HepG2 (cell line): ENCODE data around the gene ZCCHC17. TPM values are rescaled to one million over a fixed set of nuclear protein-coding genes. Genes with fewer than 3 reads are reported as not detected.

ENCODE experiments used
- GTF2F1 ChIP-seq: fragments of 150-350 bp; IDR thresholded peaks from 2 replicates; pipeline ENCODE4 v1.6.1; 2014; ENCODE audit warnings: low read length
- HINFP ChIP-seq: sonication (generic); formaldehyde crosslinking; IDR thresholded peaks from 2 replicates; pipeline ENCODE4 v1.4.0; 2020; ENCODE audit warnings: low read depth, mild to moderate bottlenecking, missing genetic modification reagents
- HMGXB4 ChIP-seq, 2 experiments: sonication (generic) in 1 of 2; formaldehyde crosslinking in 1 of 2; IDR thresholded peaks; 2 replicates each; pipeline versions ENCODE4 v1.4.0 to v1.6.1; 2018 to 2020; ENCODE audit warnings: missing genetic modification reagents in 2 of 2, borderline replicate concordance in 1 of 2, low read depth in 1 of 2, mild to moderate bottlenecking in 1 of 2, missing biosample characterization in 1 of 2
- HOXA3 ChIP-seq: sonication (generic); formaldehyde crosslinking; IDR thresholded peaks from 2 replicates; pipeline ENCODE4 v1.5.0; 2020; ENCODE audit warnings: missing genetic modification reagents
- IRF2 ChIP-seq: IDR thresholded peaks from 2 replicates; pipeline ENCODE4 v1.6.1; 2018; ENCODE audit warnings: missing genetic modification reagents, missing compliant biosample characterization
- MYNN ChIP-seq: sonication (generic); formaldehyde crosslinking; IDR thresholded peaks from 2 replicates; pipeline ENCODE4 v1.4.0; 2020; ENCODE audit warnings: mild to moderate bottlenecking, low read depth, missing genetic modification reagents
- SAP130 ChIP-seq: IDR thresholded peaks from 2 replicates; pipeline ENCODE4 v1.6.1; 2016; ENCODE audit warnings: low read depth
- SIN3A ChIP-seq: IDR thresholded peaks from 2 replicates; pipeline ENCODE4 v1.6.1; 2011; ENCODE audit warnings: low read depth, mild to moderate bottlenecking, control low read depth, low read length, borderline replicate concordance
- THYN1 ChIP-seq: sonication (generic); formaldehyde crosslinking; IDR thresholded peaks from 2 replicates; pipeline ENCODE4 v1.8.1; 2023; ENCODE audit warnings: low read depth, mild to moderate bottlenecking, moderate library complexity, missing genetic modification reagents, borderline replicate concordance
- YEATS4 ChIP-seq: sonication (generic); formaldehyde crosslinking; IDR thresholded peaks from 2 replicates; pipeline ENCODE4 v1.4.0; 2020; ENCODE audit warnings: missing genetic modification reagents, borderline replicate concordance
- ZEB1 ChIP-seq: IDR thresholded peaks from 2 replicates; pipeline ENCODE4 v1.6.1; 2012; ENCODE audit warnings: mild to moderate bottlenecking, low read depth, inconsistent platforms; ENCODE audit not compliant: insufficient replicate concordance
- ZNF235 ChIP-seq: sonication (generic); formaldehyde crosslinking; IDR thresholded peaks from 2 replicates; pipeline ENCODE4 v1.8.1; 2023; ENCODE audit warnings: mild to moderate bottlenecking, missing genetic modification reagents, borderline replicate concordance
- ZNF280D ChIP-seq: sonication (generic); formaldehyde crosslinking; IDR thresholded peaks from 2 replicates; pipeline ENCODE4 v1.5.1; 2020; ENCODE audit warnings: mild to moderate bottlenecking, missing genetic modification reagents
- ZNF367 ChIP-seq: sonication (generic); formaldehyde crosslinking; IDR thresholded peaks from 2 replicates; pipeline ENCODE4 v1.4.0; 2020; ENCODE audit warnings: missing genetic modification reagents, borderline replicate concordance
- ZNF383 ChIP-seq: sonication (generic); formaldehyde crosslinking; IDR thresholded peaks from 2 replicates; pipeline ENCODE4 v1.4.0; 2020; ENCODE audit warnings: missing genetic modification reagents, mild to moderate bottlenecking, borderline replicate concordance
- ZNF780A ChIP-seq: sonication (generic); formaldehyde crosslinking; IDR thresholded peaks from 2 replicates; pipeline ENCODE4 v1.8.0; 2022; ENCODE audit warnings: mild to moderate bottlenecking, missing genetic modification reagents, moderate library complexity
- ZNF790 ChIP-seq: sonication (generic); formaldehyde crosslinking; IDR thresholded peaks from 2 replicates; pipeline ENCODE4 v1.8.0; 2022; ENCODE audit warnings: missing genetic modification reagents, mild to moderate bottlenecking, borderline replicate concordance
- polyA plus RNA-seq, 8 experiments: library from polyadenylated mRNA; depleted of rRNA in 3 of 8; stranded (reverse) in 7 of 8; unstranded in 1 of 8; fragments of >200 nt; fragmentation: Illumina TruSeq in 4 of 8; extraction: Trizol in 4 of 8; gene quantifications; 2 replicates each; pipeline versions ENCODE4 v1.2.1 to v1.2.3, GENCODE V29; 2011 to 2016; ENCODE audit warnings: low read depth in 4 of 8, missing spikeins in 1 of 8, mixed read lengths in 1 of 8; ENCODE audit not compliant: insufficient read depth in 1 of 8
- total RNA-seq, 5 experiments: library from RNA; depleted of rRNA; stranded (reverse); fragments of >200 nt; fragmentation: Illumina TruSeq; extraction: Trizol; gene quantifications; 2 replicates each; pipeline ENCODE4 v1.2.3, GENCODE V29; 2016; ENCODE audit warnings: low read depth in 1 of 5

Gene ZCCHC17
- total and polyA plus RNA-seq, 2 of the 13 experiments (the other 11 are each of a cell fraction or from before 2014, with no cell fraction given): 20.5 to 53.0 TPM

- TF ChIP-seq THYN1 (CRISPR knock-in tag) (no peak), HOXA3 (CRISPR knock-in tag) (no peak), GTF2F1 (no peak), IRF2 (CRISPR knock-in tag) (no peak), ZNF790 (CRISPR knock-in tag) (no peak), ZNF367 (no peak), ZNF235 (no peak), YEATS4 (CRISPR knock-in tag) (no peak), SIN3A (peak; percentile 58; the same call in 1 of the 2 replicates), SAP130 (CRISPR knock-in tag) (peak; percentile 26; the same call in 1 of the 2 replicates), ZNF780A (CRISPR knock-in tag) (no peak), ZNF383 (CRISPR knock-in tag) (no peak), HINFP (CRISPR knock-in tag) (no peak), HMGXB4 (CRISPR knock-in tag; IDR thresholded peaks at IDR 0.05; ENCODE audit: borderline replicate concordance in 1 of 2, low read depth in 1 of 2) (0 out of 4 replicates have a peak, but pooled peaks of 1 of the 2 experiments have one; percentile 11), ZEB1 (peak; percentile 96), ZNF280D (no peak), MYNN (no peak)
These were observed 116.0 kb downstream of the ZCCHC17 start, which contains the start of gene SERINC2 (continued) for GRCh38 chr1:31412732-31413404.
